AG08395 (cell line): ENCODE data around the gene PCBP4.

Experiments
- DNase-seq: peaks from one replicate; pipeline ENCODE4 v3.0.0; 2012; ENCODE audit warnings: mixed read lengths, low spot score

PCBP4 gene

DNA sequence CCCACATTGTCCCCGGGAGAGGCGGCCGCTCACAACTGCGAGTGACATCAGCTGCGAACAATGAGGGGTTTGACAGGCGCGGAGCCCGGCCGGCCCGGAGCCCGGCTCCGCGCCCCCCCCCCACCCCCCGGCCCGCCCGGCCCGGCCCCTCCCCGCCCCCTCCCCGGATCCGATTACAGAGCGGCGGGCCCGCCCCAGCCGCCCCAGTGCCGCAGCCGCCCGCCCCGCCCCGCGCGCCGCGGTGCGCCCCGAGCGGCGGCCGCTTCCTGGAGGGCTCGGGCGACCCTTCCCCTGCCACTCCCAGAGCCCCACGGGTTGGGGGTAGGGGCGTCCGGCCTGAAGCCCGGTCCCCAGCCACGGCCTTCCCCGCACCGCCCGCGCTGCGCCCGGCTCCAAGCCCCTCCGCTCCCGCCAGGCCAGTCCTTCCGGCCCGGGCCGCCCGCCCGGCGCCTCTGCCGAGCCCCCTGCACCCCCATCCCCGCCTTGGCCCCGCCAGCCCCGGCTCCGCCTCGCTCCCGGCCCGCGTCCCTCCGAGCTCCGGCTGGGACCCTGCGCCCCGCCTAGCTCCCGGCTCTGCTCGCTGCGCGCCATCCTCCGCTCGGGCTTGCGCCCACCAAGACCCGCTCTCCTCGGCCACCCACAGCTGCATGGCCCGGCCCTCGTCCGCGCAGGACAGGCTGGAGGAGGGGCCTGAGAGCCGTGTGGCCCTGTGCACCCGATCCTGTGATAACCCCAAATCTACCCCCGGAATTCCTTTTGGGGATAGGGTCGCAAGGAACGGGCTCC lies at the start of gene PCBP4:
PCBP4 (minus strand) TSS at position 71 of the 786 bp plus-strand sequence. CDS start 6,214 bp downstream, outside the sequence.
- peak; percentile 84 for DNase-seq

- no peak for DNase-seq
These were observed 48.4 kb upstream of the PCBP4 start for GRCh38 chr3:52015438-52016228.

GRCh38 chr3:52014613-52015012 lies 47.4 kb upstream of the PCBP4 start:
- peak; percentile 22 for DNase-seq

DNA sequence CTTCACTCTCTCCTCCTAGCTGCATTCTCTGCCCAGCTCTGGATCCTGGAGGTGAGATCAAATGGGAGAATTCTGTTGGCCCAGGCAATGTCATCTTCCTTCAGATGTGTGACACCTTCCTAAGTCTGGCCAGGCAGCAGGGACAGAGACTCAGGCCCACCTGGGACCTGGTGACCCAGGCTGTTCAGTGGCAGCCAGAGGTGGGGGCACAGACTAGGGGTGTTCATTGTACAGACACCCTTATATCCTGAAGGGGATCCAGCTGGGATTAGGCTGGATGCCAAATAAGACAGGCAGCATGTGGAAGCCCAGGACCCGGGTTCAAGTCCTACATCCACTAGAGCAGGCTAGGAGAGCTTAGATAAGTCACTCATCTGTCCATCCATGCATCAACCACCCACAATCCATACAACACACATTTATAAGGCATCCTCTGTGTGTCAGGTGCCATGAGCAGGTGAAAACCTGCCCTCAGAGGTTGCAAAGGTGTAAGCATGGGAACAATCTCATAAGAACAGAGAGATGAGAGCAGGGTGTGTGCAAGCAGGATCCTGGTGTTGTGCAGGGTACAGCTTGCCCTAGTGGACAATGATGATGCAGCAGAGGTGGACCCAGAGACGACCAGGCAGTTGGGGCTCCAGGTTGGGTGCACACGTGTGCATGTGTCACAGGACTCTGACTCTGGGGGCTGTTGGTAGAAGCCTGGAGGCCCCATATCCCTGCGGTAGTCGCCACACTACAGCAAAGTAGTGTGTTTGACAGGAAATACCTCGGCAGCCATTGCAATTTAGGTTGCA lies 46.7 kb upstream of the PCBP4 start:
- no peak for DNase-seq

DNA sequence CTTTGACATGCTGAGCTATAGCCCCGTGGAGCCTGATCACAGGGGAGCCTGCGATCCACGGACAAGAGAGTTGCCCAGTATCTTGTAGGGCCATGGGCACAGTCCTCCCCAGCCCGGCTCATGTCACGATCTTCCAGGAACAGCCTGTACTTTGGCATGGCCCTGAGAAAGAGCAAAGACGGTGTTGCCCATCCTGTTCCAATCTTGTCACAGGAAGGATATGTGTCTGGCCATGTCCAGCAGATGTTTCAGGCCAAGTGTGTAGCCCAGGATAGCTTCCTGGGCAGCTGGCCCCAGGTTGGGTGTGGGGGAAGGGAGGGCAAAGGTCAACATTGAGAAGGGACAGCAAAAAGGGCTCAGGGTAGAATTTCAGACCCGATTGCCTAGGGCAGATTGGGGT lies 45.4 kb upstream of the PCBP4 start:
- no peak for DNase-seq

DNA sequence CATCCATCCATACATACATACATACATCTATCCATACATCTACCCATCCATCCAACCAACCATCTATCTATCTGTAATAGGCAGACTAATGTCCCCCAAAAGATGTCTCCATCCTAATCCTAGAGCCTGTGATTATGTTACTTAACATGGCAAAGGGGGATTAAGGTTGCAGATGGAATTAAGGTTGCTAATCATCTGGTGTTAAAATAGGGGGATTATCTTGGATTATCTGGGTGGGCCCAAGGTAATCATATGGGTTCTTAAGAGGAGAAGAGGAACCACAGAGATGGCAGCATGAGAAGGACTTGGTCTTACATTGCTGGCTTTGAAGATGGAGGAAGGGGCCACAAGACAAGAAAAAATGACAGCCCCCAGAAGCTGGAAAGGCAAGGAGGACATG lies 43.2 kb upstream of the PCBP4 start:
- DNase-seq: no peak

DNA sequence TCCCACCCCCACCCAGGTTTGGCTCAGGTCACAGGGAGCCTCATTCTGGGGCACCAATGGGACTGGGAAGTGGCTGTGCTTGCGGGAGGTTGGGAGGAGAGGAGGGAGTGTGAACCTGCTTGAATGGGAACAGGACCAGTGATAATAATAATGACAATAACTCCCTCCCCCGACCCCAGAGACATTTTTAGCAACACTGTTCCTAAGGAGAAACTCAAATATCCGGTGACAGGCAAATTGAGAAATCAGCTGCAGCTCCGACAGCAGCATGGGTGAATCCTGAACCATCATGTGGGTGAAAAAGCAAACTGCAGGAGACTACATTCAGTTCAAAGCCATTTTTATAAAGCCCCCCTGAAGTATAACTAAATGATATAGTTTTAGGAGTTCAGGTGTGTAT lies 40.0 kb upstream of the PCBP4 start:
- no peak for DNase-seq

DNA sequence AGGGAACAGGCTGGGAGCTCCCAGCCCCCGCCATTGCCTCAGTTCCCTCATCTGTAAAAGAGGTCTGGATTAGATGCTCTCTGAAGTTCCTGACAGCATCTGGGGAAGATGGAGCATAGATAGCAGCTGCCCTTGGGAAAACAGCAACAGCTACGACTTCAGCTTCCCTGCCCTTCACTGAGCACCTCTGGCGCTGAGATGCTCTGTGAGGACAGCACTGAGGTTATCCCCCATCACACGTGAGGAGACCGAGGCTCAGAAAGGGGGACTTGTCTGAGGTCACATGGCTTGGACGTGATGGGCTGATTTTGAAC lies 39.5 kb upstream of the PCBP4 start:
- no peak for DNase-seq

GRCh38 chr3:52006017-52006819 lies 39.0 kb upstream of the PCBP4 start:
- no peak for DNase-seq

- DNase-seq: peak; percentile 58
These were observed 38.3 kb upstream of the PCBP4 start for GRCh38 chr3:52005571-52005986.

GRCh38 chr3:52004906-52005395 lies 37.7 kb upstream of the PCBP4 start:
- no peak for DNase-seq

GRCh38 chr3:52004163-52004787 lies 37.0 kb upstream of the PCBP4 start:
- DNase-seq: peak; percentile 62

DNA sequence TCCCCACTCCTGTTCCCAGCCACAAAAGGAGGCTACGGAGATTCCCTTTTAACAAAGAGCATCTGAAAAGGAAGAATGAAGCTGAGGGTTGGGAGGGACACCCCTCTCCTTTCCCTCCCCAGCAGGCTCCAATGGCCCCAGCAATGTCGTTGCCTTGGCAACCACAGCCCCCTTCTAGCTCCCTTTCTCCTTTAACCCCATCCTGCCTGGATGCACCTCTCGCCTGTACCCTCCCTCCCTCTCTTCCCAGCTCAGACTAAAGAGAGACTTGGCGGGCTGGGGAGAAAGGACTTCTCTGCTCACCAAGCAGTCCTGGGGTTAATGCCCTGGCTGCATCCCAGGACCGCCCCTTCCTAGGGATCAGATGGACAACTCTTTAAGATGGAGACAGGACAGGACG lies 35.5 kb upstream of the PCBP4 start:
- DNase-seq: no peak

GRCh38 chr3:52001443-52001974 lies 34.3 kb upstream of the PCBP4 start:
- DNase-seq: peak; percentile 84

DNA sequence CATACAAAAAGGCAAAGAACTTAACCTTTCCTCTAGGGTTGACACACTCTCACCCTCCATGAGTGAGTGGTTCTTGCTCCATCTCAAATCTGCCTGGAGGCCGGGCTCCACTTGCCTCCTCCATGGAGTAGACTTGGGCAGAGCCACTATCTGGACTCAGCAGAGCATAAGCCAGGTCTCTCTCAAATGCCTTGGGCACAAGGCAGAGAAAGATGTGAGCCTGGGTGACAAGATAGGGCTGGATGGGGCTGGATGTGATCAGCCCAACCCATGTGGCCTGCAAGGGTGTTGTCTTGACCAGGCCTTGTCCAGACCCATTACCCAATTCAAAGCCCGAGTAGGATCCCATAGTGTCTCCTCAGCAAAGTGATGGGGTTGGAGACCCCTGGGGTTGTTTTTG lies 32.6 kb upstream of the PCBP4 start:
- DNase-seq: no peak

GRCh38 chr3:51998774-51999173 lies 31.5 kb upstream of the PCBP4 start:
- DNase-seq: no peak

GRCh38 chr3:51997935-51998596 lies 30.8 kb upstream of the PCBP4 start:
- DNase-seq: no peak

DNA sequence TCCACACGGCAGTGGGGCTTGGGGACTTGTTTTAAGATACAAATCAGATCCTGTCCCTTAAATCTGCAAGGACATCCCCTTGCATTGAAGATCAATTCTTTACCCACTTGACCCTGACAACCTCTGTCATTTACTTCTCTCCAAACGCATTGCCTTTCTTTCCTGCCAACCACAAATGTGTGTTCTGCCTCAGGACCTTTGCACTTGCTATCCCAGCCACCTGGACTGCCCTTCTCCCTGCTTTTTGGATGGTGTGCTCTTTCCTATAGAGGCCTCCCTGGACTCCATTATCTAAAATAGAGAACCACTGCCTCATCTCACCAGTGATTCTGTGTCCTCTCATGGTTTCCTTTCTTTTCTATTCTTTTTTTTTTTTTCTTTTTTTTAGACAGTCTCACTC lies 29.9 kb upstream of the PCBP4 start:
- DNase-seq: no peak

DNA sequence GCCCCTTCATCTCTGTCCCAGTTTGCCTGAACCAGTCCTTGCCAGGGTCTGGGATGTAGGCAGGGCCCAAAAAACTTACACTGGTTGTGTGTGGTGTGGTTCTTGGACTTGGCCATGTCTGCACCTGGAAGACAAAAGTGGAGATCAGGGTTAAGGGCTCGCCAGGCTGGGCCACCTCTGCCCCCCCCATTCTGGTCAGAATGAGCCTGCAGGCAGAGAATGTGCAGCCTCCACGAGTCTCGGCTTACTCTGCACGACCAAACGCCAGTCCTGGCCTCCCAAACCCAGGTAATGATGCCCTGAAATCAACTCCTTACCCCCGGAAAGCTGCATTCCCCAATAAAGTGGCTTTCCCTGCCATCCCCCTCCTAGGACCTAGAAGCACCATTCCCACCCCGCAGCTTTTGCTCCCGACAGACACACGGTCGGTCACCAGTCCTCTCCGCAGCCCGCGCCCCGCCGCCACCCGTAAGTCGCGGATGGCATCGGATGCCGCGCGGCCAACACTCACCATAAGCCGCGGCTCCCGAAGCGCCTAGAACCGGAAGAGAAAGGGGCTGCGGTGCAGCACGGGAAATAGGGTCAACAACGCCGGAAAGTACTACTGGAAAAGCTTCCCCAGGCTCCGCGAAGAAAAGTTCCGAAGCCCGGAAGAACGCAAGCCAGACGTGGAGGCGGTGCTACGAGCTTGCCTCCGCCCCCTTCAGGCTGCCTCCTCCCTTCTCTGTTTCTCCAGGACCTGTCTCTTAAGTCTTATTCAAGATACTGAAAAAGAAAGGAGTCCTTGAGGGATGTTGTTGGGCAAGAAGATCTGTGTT lies 28.3 kb upstream of the PCBP4 start, which contains the start of gene RPL29:
RPL29 (minus strand) TSS at position 550 of the 818 bp plus-strand sequence; CDS start at position 116, 434 bp downstream.
- peak; percentile 97 for DNase-seq
